Upper lobe of left lung (tissue), 6 donors: ENCODE measurements around the gene LINGO1. TPM values are rescaled to one million over a fixed set of nuclear protein-coding genes. Genes with fewer than 3 reads are reported as not detected.

Experiments
- ATAC-seq, 2 donors: fragments of 200-7000 bp; cut with Tn5 transposase; one replicate each; pipeline ENCODE4 v1.9.1; 2022; ENCODE audit warnings: mild to moderate bottlenecking in 2 of 2, moderate library complexity in 2 of 2; ENCODE audit not compliant: low FRiP score in 2 of 2
- DNase-seq, 2 donors: peaks; one replicate each; pipeline ENCODE4 v3.0.0-alpha.2; 2019 to 2020
- H3K27ac ChIP-seq, 4 donors: fragments of 200-600 bp; sonication (generic); one replicate each; pipeline ENCODE4 v1.5.1; 2016 to 2019
- H3K27me3 ChIP-seq, 4 donors: fragments of 200-600 bp; sonication (generic); one replicate each; pipeline ENCODE4 v1.5.1; 2017 to 2019
- H3K36me3 ChIP-seq, 4 donors: fragments of 200-600 bp; sonication (generic); one replicate each; pipeline ENCODE4 v1.5.1; 2016 to 2019
- H3K4me1 ChIP-seq, 4 donors: fragments of 200-600 bp; sonication (generic); one replicate each; pipeline ENCODE4 v1.5.1; 2018 to 2019
- H3K4me3 ChIP-seq, 4 donors: fragments of 200-600 bp; sonication (generic); one replicate each; pipeline ENCODE4 v1.5.1; 2017 to 2019; ENCODE audit warnings: mild to moderate bottlenecking in 2 of 4, moderate library complexity in 1 of 4
- H3K9me3 ChIP-seq, 4 donors: fragments of 200-600 bp; sonication (generic); one replicate each; pipeline ENCODE4 v1.5.1; 2018 to 2019
- EP300 ChIP-seq, 4 donors: sonication (generic); formaldehyde crosslinking; IDR thresholded peaks; one replicate each; pipeline ENCODE4 v1.5.1; 2017; ENCODE audit warnings: antibody characterized with exemption in 4 of 4, control low read depth in 2 of 4
- POLR2A ChIP-seq, 4 donors: fragments of 450-650 bp; IDR thresholded peaks; one replicate each; pipeline ENCODE4 v1.5.1; 2016 to 2017; ENCODE audit warnings: antibody characterized with exemption in 4 of 4, mild to moderate bottlenecking in 2 of 4
- POLR2AphosphoS5 ChIP-seq, 2 donors: sonication (generic); formaldehyde crosslinking; IDR thresholded peaks; one replicate each; pipeline ENCODE4 v1.5.1; 2017; ENCODE audit warnings: antibody characterized with exemption in 2 of 2
- WGBS, 2 donors: methylation state at CpG; one replicate each; pipeline ENCODE4 v1.1.5; 2017 to 2018; 5-methylcytosine and 5-hydroxymethylcytosine counted together
- total RNA-seq, 6 donors: library from RNA; depleted of rRNA in 4 of 6; stranded (reverse); fragments of >200 nt in 4 of 6; gene quantifications; one replicate each; pipeline versions ENCODE4 v1.1.0 to v1.2.1, GENCODE V29; 2016 to 2021
- TF ChIP-seq, protein P1 (sequence below), 6 experiments: fragments of 450-650 bp in 4 of 6; fragments of 200-600 bp in 2 of 6; sonication (generic) in 2 of 6; IDR thresholded peaks; one replicate each; pipeline ENCODE4 v1.5.1; 2016 to 2019; ENCODE audit warnings: antibody characterized with exemption in 6 of 6
- donor health status: DM: no; HTN: no; CAD: no; lungs with moderate emphysema.
- donor health status: DM: no; HTN: yes; CAD: no; lungs with severe emphysema.

LINGO1 gene
- total RNA-seq, 6 donors from 2014 or later: 0.15 to 0.84 (median 0.43) TPM; not detected in 2

DNA sequence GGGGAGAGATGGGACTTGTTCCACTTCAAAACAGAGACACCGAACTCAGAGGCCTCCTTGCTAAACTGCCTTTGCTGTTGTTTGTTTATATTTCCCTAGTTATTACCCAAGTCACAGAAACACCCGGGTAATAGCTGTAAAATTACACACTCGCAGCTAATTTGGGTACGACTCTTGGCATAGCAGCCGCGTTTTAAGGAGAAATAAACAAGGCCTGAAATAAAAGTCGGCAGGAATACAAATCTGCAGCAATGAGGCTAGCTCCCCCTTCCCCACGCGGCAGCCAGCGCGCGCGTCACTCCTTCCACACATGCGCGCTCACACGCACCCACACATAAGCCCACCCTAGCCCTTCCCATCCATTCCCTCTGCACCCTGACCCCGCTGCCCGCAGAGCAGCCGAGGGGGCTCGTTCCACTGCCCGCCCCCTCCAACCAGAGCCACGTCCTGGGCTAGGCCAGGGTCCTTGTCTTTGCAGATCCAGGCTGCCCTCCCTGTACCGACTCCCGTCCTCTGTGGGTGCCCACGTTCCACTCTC is 67.3 kb downstream of the LINGO1 start:
- Histone ChIP-seq H3K4me1 (peaks cover 0 to 13% (median 6%) of the 10 kb centered on the region in 4 donors), H3K27me3 (no peaks in the 10 kb centered on the region), H3K9me3 (no peaks in the 10 kb centered on the region), H3K27ac (no peak overlapping the region), H3K36me3 (no peaks in the 10 kb centered on the region), H3K4me3 (no peak overlapping the region)
- DNase-seq: peak in 1 of 2 donors; percentile 67
- no peak for ATAC-seq
- 90 to 94% methylated on average over 25 of the region's 25 CpGs for WGBS, 2 donors
- TF ChIP-seq POLR2A (IDR thresholded peaks at IDR 0.05): no peak
- no peak for TF ChIP-seq EP300 (IDR thresholded peaks at IDR 0.05)
- no peak for TF ChIP-seq POLR2AphosphoS5 (IDR thresholded peaks at IDR 0.05)
- TF ChIP-seq, protein P1, sequence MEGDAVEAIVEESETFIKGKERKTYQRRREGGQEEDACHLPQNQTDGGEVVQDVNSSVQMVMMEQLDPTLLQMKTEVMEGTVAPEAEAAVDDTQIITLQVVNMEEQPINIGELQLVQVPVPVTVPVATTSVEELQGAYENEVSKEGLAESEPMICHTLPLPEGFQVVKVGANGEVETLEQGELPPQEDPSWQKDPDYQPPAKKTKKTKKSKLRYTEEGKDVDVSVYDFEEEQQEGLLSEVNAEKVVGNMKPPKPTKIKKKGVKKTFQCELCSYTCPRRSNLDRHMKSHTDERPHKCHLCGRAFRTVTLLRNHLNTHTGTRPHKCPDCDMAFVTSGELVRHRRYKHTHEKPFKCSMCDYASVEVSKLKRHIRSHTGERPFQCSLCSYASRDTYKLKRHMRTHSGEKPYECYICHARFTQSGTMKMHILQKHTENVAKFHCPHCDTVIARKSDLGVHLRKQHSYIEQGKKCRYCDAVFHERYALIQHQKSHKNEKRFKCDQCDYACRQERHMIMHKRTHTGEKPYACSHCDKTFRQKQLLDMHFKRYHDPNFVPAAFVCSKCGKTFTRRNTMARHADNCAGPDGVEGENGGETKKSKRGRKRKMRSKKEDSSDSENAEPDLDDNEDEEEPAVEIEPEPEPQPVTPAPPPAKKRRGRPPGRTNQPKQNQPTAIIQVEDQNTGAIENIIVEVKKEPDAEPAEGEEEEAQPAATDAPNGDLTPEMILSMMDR (IDR thresholded peaks at IDR 0.05): no peak

DNA sequence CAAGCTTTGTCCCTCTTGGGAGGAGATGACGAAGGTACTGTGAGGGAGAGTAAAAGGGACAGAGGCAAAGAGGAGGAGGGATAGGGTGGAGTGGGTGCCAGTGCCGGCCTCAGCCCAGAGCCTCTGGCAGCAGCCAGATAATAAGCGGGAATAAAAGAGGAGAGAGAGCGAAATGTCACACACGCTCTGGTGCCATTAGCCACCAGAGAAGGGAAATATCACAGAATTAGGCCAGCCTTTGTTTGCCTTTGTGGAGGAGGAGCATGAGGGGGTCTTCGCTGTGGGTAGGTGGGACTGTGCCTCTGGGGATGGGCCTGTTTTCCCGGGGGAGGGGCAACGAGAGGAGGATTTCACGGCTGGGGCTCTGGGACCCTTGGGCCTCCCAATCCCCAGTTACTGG is 67.8 kb downstream of the LINGO1 start:
- TF ChIP-seq EP300 (IDR thresholded peaks at IDR 0.05) (no peak), POLR2AphosphoS5 (IDR thresholded peaks at IDR 0.05) (no peak), POLR2A (IDR thresholded peaks at IDR 0.05) (no peak)
- TF ChIP-seq, protein P1 (IDR thresholded peaks at IDR 0.05): no peak
- Histone ChIP-seq H3K4me3 (no peak overlapping the region), H3K27me3 (no peaks in the 10 kb centered on the region), H3K9me3 (no peaks in the 10 kb centered on the region), H3K27ac (no peak overlapping the region), H3K36me3 (no peaks in the 10 kb centered on the region), H3K4me1 (peaks cover 0 to 13% (median 6%) of the 10 kb centered on the region in 4 donors)
- no peak for DNase-seq
- ATAC-seq: no peak
- 83 to 84% methylated on average over 9 of the region's 9 CpGs for WGBS, 2 donors

DNA sequence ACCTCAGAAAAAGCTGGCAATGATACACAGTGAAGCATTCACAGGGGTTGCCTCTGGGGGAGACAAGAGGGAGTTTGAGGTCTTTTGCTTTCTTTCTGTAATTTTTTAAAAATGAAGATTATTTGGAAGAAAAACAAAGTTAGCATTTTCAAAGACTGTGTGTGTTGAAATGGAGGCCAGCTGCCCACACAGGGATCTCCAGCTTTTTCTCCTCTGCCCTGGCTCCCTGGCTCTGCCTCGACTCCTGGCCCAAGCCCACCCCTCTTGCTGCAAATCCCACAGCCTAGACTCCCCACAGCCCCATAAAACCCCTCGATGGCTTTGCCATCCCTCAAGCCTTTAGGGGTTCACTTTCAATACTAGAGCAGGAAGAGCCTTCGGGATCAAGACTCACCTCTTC is 68.4 kb downstream of the LINGO1 start:
- WGBS, 2 donors: 77 to 83% methylated on average over 2 to 3 of the region's 3 CpGs
- no peaks in the 10 kb centered on the region for H3K9me3 ChIP-seq
- peaks cover 0 to 8% (median under 1%) of the 10 kb centered on the region in 4 donors for H3K4me1 ChIP-seq
- H3K27me3 ChIP-seq: no peaks in the 10 kb centered on the region
- no peak overlapping the region for H3K27ac ChIP-seq
- no peaks in the 10 kb centered on the region for H3K36me3 ChIP-seq
- H3K4me3 ChIP-seq: no peak overlapping the region
- DNase-seq (no peak), ATAC-seq (no peak)
- TF ChIP-seq POLR2AphosphoS5 (IDR thresholded peaks at IDR 0.05) (no peak), POLR2A (IDR thresholded peaks at IDR 0.05) (no peak), EP300 (IDR thresholded peaks at IDR 0.05) (no peak)
- TF ChIP-seq, protein P1 (IDR thresholded peaks at IDR 0.05): no peak

DNA sequence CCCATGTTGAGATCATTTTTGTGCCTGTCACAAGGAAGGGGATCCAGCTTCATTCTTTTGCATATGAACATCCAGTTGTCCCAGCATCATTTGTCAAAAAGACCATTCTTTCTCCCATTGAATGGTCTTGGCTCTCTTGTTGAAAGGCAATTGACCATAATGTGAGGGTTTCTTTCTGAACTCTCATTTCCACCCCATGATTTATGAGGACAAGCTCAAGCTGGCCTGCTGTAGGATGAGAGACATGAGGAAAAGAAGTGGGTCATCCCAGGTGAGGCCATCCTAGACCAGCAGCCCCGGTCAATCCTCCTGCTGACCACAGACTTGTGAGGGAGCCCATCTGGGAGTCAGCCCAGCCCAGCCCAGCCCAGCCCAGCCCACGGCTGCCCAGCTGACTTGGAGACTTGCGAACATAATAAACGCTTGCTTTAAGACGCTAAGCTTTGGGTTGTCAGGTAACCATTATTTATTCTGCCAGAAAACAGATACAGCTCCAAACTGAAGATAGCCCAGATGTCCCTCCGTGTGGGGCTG is 69.0 kb downstream of the LINGO1 start:
- TF ChIP-seq POLR2A (IDR thresholded peaks at IDR 0.05) (no peak), EP300 (IDR thresholded peaks at IDR 0.05) (no peak), POLR2AphosphoS5 (IDR thresholded peaks at IDR 0.05) (no peak)
- TF ChIP-seq, protein P1 (IDR thresholded peaks at IDR 0.05): no peak
- H3K4me3 ChIP-seq: no peak overlapping the region
- no peaks in the 10 kb centered on the region for H3K9me3 ChIP-seq
- DNase-seq: no peak
- H3K36me3 ChIP-seq: no peaks in the 10 kb centered on the region
- 68 to 80% methylated on average over 3 to 6 of the region's 6 CpGs for WGBS, 2 donors
- no peak overlapping the region for H3K27ac ChIP-seq
- ATAC-seq: no peak
- peaks cover 0 to 2% (median 0%) of the 10 kb centered on the region in 4 donors for H3K4me1 ChIP-seq
- H3K27me3 ChIP-seq: no peaks in the 10 kb centered on the region

Other genes with a start within 250 kb of the LINGO1 start
- gene PEAK1, start 212.8 kb downstream of the LINGO1 start, total RNA-seq: 100 to 1,000 TPM in 2 of 6 donors, 10 to 100 TPM in 4; 82.8 to 142 (median 90.1) TPM
- 100 to 1,000 TPM in 1 of 6 donors, 10 to 100 TPM in 5; 33.1 to 155 (median 39.3) TPM for gene HMG20A, start 212.0 kb downstream of the LINGO1 start, total RNA-seq